Skeletal muscle cell (primary cell): ENCODE data around the gene DRC7.
A peak's percentile ranks its signal among the peaks of the same experiment; 100 is the strongest.
"Not testable (repeated sequence)": the region's sequence is repeated elsewhere in the genome, so short reads cannot be mapped to it uniquely, and the experiment has no call there.

Experiments used
- DNase-seq: peaks from one replicate; pipeline ENCODE4 v3.0.0-alpha.2; 2010; ENCODE audit warnings: low read depth
- H3K4me3 ChIP-seq: 2 replicates; pipeline ENCODE4 v1.5.1; 2011; ENCODE audit warnings: low read depth, mild to moderate bottlenecking, control low read depth, low read length, moderate library complexity

The DRC7 gene

DNA sequence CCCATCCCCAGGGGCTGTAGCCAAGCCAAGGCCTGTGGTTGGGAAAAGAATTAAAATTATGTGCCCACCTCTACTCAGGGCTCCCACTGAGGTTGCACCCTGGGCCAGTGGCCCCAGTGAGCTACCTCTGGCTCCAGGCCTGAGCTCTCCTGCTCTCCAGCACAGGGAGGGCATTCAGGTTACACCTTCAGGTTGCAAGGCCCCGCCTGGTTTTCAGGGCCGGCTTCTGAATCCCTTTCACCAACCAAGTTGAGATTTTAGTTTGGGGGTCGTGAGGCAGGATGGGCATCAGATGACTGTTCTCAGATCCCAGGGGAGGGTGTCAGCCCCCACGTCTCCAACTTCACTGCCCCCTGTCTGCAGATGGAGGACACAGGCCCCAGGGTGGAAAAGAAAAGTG lies 33.0 kb downstream of the DRC7 start:
- DNase-seq = no peak

DNA sequence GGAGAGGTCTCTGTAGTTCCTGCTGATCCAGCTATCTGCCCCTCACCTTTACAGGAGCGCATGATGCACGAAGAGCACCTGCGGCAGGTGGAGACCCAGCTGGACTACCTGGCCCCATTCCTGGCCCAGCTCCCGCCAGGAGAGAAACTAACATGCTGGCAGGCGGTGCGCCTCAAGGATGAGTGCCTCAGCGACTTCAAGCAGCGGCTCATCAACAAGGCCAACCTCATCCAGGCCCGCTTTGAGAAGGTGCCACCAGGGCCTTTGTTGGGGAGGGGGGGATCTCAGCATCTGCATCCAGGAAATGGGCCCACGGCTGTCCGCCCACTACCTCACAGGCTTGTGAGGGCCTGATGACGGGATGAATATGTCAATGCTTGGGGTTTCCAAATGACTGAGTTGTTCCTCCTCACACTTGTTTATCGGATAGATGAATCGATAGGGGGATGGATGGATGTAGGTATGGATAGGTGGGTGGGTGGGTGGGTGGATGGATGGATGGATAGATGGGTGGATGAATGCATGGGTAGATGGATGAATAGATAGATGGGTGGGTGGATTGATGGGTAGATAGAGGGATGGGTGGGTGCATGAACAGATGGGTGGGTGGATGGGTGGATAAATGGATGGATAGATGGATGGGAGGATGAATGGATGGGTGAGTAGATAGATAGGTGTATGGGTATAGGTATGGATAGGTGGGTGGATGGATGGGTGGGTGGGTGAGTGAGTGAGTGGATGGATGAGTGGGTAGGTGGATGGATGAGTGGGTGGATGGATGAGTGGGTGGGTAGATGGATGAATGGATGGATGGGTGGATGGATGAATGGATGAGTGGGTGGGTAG lies 34.0 kb downstream of the DRC7 start:
- DNase-seq = no peak
- H3K4me3 ChIP-seq = no peak overlapping the region

More for the DNA sequence above, 33.0 kb downstream of the DRC7 start:
- H3K4me3 ChIP-seq = no peak overlapping the region

DNA sequence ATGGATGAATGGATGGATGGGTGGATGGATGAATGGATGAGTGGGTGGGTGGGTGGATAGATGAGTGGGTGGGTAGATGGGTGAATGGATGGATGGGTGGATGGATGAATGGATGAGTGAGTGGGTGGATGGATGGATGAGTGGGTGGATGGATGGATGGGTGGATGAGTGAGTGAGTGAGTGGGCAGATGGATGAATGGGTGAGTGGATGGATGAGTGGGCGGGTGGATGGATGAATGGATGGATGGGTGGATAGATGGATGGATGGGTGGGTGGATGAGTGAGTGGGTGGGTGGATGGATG lies 34.5 kb downstream of the DRC7 start:
- DNase-seq = no peak
- no peak overlapping the region for H3K4me3 ChIP-seq

DNA sequence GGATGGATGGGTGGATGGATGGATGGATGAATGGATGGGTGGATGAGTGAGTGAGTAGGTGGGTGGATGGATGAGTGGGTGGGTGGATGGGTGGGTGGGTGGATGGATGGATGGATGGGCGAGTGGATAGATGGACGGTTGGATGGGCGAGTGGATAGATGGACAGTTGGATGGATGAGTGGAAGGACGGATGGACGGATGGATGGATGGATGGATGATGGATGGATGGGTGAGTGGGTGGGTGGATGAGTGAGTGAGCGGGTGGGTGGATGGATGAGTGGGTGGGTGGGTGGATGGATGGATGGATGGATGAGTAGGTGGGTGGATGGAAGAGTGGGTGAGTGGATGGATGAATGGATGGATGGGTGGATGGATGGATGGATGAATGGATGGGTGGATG lies 35.2 kb downstream of the DRC7 start:
- not testable (repeated sequence) for DNase-seq, H3K4me3 ChIP-seq

DNA sequence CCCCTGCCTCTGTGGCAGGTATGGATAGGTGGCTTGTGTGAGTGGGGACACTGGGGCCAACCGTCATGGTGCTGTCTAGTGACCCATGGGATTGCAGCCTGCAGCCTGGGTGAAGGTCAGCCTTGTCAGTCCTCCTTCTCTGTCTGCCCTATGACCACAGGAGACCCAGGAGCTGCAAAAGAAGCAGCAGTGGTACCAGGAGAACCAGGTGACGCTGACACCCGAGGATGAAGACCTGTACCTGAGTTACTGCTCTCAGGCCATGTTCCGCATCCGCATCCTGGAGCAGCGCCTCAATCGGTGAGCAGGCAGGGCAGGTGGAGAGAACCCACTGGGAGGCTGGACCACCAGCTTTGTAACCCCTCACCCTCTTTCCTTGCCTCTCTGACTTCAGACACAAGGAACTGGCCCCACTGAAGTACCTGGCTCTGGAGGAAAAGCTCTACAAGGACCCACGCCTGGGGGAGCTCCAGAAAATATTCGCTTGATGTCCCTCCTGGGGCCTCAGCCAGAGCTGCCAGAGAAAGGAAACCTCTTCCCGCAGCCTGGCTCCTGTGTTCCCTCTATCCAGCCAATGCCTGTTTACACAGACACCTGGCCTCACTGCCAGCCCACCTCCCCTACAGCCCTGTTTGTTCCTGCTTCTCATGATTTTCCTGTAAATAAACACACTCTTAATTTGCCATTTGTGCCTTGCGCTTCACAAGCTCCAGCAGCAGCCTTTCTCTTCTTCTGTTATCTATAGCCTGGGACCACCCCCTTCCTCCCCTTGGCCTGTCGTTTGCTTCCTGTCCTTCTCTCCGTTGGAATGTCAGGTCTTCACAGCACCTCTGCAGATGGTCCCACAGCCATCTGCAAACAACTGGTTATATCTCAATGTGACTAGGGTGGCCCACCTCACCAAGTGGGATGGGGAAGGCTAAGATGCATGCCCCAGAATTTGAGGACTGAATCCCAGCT lies 36.4 kb downstream of the DRC7 start:
- no peak overlapping the region for H3K4me3 ChIP-seq
- DNase-seq = no peak

DNA sequence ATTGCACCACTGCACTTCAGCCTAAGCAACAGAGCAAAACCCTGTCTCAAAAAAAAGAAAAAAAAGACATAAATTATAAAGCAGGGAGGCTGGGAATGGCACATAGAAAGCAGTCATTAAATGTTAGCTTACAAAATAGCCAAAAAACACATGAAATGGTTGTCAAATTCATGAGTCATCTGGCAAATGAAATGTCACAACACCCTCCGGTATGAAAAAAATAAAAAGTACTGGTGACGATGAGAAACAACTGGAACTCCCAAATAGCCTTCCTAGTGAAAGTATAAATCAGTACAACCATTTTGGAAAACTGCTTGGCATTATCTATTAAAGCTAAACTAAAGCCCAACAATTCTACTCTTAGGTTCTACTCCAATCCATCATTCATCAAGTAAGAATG lies 37.4 kb downstream of the DRC7 start:
- H3K4me3 ChIP-seq = no peak overlapping the region
- DNase-seq = no peak

DNA sequence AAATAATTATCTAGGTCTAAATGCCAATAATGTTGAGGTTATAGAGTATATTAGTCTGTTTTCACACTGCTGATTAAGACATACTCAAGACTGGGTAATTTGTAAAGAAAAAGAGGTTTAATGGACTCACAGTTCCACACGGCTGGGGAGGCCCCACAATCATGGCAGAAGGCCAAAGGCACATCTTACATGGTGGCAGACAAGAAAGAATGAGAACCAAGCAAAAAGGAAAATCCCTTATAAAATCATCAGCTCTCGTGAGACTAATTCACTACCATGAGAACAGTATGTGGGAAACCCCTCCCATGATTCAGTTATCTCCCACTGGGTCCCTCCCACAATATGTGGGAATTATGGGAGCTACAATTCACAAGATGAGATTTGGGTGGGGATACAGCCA lies 38.1 kb downstream of the DRC7 start:
- no peak for DNase-seq

DNA sequence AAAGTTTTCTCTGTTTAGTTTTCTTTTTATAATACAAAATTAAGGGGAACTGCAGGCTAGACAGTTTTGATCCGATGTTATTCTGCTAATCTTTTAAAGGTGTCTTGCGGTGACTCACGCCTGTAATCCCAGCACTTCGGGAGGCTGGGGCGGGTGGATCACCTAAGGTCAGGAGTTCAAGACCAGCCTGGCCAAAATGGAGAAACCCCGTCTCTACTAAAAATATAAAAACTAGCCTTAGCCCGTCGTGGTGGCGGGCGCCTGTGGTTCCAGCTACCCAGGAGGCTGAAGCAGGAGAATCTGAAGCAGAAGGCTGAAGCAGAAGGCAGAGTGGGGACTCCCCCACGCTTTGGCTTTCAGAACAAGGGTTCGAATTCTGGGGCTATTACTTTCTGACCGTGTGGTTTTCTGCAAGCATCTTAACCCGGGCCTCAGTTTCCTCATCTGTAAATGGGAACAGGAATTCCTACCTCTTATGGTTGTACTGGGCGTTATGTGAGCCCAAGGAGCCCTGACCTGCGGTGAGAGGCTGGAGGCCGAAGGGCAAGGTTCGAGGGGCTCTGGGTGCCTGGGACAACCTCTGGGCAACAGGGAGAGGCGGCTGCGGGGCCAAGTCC lies 39.8 kb downstream of the DRC7 start:
- peak overlapping the region; percentile 87 for H3K4me3 ChIP-seq
- DNase-seq = no peak

More for the DNA sequence above, 38.1 kb downstream of the DRC7 start:
- H3K4me3 ChIP-seq = no peak overlapping the region

DNA sequence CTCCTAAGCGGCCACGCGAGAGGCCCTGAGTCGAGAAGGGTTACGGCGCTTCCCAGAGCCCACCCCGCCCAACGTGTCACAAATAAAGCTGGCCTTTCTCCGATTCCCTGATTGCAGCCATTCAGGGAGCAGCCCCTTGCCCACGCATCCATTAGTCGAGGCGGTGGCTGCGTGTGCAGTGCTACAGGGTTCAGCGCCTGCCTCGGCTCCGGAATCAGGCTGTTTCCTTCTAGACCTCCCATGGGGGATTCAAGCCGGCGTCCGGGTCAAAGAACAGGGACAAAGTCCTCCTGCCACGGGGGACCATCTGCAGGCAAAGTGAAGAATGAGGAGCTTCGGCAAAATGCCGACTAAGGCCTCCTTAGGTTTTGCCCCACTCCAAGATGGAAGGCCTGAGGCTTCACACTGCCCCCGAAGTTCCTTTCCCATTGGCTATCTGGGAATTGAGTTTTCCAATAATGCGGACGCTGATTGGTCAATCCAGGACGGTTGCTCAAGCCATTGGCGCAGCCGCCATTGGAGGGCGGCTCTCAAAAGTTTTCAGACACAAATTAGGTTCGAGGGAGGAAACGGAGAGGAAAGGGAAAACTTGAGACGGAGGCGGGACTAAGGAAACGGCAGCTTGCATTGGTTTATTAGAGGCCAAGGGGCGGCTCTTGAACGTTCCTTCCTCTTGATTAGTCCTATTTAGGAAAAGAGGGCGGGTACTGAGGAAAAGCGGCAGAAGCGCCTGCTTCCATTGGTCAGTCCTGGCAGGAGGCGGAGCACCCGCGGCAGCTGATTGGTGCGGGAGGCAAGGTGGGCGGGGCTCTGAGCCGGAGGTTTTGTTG lies 40.5 kb downstream of the DRC7 start:
- peak overlapping the region; percentile 87 for H3K4me3 ChIP-seq
- peak; percentile 99 for DNase-seq

DNA sequence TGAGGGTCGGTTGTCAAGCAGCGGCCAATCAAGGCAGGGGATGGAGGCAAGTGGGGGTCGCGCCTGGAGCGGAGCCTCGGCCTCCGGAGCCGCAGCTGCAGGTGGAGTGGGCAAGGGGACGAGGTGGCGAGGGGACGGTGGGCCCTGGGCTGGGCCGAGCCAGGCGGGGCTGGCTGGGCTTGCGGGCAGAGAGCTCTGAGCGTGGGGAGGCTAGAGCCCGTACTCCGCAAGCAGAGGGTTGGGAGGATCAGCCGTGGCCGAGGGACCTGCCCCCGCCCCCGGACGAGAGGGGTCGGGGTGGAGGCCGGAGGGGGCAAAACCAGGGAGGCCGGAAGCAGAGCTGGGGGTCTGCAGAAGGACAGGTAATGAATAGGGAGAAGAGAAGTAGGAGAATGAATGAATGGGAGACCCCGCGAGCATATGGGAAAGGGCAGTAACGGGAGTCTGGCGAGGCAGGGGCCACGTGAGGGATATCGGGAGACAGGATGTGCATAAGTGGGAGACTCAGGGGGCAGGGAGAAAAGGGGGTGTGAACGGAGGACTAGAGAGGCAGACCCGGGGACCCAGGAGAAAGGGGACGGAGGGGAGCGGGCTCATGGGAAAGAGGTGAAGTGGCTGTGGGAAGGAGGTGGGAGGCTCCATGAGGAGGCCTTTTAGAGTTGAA lies 41.3 kb downstream of the DRC7 start, which contains the start of gene KATNB1:
TSS of gene KATNB1 (plus strand) at position 16 of the 664 bp plus-strand sequence. CDS start 1,474 bp downstream, outside the sequence.
- no peak for DNase-seq
- H3K4me3 ChIP-seq = peak within 1 kb of the TSS; percentile 87

DNA sequence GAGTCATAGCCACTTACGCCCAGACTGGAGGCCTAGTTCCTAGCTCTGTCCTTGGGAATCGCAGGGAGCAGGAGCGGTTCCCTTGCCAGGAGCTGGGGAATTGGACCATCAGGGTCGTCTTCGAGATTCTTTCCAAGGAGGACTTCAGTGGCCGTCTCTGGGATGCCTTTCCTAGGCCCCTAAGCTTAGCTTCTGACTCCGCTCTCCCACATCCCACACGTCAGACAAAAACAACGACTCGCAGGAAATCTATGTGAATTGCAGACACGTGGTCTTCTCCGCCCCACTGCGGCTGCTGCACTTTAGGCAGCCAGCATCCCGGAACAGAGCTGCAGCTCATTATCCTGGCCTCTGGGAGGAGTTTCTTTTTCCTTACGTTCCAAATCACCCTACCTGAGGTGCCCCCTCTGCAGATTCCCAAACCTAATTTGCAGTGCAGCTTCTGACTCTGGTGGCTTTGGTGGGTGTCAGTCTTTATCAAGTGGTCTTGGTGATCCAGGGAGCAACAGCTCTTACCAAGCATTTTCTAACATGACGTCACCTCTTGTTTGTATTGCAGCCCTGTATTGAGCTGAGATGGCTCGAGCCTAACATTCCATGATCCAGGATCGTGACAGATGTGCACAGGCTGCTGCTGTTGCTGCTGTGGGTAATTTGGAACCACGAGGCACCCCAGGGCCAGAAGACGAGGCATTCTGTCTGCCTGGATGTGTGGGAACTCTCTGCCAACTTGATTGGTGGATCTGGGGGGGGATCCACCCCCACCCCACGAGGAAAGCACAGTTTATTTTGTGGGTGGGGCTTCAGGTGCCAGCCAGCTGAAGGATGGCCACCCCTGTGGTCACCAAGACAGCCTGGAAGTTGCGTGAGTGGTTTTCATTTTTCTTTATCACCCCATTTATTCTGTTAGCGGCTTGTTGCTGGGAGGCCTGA lies 42.1 kb downstream of the DRC7 start:
- DNase-seq = peak; percentile 47
- H3K4me3 ChIP-seq = peak overlapping the region; percentile 87

DNA sequence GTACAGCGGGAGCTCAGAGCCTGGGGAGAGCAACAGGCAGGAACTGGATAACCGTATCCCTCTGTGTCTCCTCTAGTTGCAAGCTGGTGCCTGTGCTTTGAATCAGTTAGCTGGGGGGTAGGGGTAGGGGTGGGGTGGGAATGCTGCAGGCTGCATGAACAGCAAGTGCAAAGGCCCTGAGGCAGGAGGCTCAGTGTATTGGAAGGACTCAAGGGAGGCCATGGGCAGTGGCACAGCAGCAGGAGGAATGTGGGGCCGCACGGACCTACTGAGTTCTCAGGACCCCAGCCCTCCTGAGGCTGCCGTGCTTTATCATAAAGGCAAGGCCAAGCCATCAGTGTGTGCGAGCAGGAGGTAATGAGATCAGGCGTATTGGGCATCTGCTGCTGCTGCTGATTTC lies 44.2 kb downstream of the DRC7 start:
- no peak overlapping the region for H3K4me3 ChIP-seq
- DNase-seq = no peak

DNA sequence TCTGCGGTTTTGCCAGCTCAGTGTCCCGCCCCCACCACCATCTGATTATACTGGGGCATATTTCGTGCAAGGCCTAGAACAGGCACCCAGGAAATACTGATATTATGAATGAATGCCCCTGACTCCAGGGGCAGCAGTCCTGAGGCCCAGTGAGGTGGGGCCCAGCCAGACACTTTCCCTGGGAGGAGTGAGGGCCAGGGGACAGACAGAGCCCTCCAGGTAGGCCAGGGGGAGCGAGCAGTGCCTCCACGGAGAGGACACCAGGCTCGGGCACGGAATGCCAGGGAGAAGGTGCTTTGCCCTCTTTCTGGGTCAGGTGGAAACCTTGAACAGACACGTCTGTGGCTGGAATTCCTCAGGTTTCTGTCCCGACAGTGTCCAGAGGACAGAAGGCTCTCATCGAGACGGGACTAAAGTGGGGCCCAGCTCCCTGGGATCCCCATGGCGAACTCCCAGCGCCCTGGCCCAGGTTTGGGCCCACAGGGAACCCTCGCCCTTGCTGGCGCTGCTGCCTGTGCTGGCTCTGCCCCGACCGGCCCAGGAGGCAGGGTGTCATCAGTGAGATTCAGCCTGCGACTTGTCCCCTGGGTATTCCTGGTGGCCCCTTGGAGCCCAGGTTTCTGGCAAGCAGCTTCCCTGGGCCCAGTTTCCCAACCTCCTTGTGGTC lies 45.3 kb downstream of the DRC7 start:
- DNase-seq = no peak
- no peak overlapping the region for H3K4me3 ChIP-seq

DNA sequence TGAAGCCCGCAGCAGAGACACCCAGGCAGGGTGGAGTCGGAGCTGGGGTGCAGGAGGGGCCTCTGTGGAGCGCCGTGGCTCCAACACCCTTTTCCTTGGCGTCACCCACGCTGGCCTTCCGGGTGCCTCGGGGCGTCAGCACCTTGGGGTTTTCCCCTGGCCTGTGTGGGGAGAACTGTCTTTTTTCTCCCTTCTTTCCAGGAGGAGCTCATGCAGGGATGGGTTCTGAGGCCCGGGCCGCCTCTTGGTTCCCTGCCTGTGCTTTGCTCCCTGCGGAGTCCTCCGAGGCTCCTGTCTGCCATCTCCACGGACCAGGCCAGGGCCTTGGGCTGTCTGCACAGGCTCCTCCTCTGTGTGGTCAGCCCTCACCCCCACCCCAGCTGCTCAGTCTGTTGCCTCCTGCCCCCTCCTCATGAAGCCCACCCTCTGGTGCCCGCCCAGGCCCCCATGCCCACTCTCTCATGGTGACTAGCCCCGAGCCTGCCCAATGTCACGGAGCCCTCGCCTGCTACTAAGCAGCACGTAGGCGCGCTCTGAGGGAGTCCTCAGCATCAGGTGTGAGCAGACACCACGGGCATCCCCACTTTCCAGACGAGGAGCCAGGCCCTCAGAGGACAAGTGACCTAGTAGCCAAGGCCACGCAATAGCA lies 45.9 kb downstream of the DRC7 start:
- no peak for DNase-seq
- H3K4me3 ChIP-seq = no peak overlapping the region

DNA sequence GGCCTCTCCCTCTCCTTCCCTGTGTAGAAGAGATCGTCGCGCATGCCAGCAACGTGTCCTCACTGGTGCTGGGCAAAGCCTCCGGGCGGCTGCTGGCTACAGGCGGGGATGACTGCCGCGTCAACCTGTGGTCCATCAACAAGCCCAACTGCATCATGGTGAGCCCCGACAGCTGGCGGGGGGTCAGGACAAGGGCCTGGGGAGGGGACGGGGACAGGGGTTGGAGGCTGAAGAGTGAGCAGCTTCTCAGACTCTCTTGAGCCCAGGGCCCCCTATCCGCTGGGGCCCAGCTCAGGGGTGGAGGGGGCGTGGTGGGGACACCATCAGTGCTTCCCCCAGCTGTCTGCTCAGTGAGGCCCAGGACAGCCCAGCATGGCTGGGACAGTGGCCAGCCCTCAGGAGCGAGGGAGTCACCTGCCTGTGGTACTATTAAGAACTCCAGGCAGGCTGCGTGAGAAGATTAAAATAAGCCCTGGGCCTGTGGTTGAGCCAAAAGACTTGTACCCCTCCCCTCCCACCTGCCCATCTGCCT lies 47.1 kb downstream of the DRC7 start:
- DNase-seq = no peak
- H3K4me3 ChIP-seq = no peak overlapping the region

DNA sequence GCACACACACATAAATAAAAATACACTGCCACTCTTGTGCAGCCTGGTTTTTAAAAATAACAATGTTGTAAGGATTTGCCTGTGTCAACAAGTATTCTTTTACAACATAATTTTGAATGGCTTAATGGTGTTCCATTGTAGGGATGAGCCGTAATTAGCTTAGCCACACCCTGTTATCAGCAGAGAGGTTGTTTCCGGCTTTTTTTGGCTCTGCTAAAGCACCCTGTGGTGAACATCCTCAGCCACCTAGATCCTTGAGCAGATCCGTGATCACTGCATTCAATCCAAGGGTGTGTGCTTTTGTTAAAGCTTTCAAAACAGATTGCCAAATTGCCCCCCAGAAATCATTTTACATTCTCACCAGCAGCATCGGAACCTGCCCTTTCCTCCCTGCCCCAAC lies 47.9 kb downstream of the DRC7 start:
- no peak for DNase-seq
- H3K4me3 ChIP-seq = no peak overlapping the region
